NCI-H128 (cell line): ENCODE measurements around the gene MIOX.
A peak's percentile ranks its signal among the peaks of the same experiment; 100 is the strongest.

Experiments
- DNase-seq: peaks from one replicate; lab custom pipeline; 2025; ENCODE audit not compliant: unreplicated experiment; lab: John Stamatoyannopoulos, UW

Gene MIOX

GRCh38 chr22:50489363-50490243 lies 2.9 kb downstream of the MIOX start:
- no peak for DNase-seq

GRCh38 chr22:50490531-50491308 lies 4.1 kb downstream of the MIOX start:
- no peak for DNase-seq

- no peak for DNase-seq
These were observed 10.4 kb downstream of the MIOX start for GRCh38 chr22:50497093-50497492.

- no peak for DNase-seq
These were observed 11.7 kb downstream of the MIOX start for GRCh38 chr22:50498322-50498890.

- no peak for DNase-seq
These were observed 13.8 kb downstream of the MIOX start for GRCh38 chr22:50500452-50500851.

- no peak for DNase-seq
These were observed 15.4 kb downstream of the MIOX start for GRCh38 chr22:50502096-50502495.

- no peak for DNase-seq
These were observed 16.2 kb downstream of the MIOX start for GRCh38 chr22:50502628-50503474.

GRCh38 chr22:50503475-50504145 lies 17.0 kb downstream of the MIOX start:
- no peak for DNase-seq

GRCh38 chr22:50504369-50505211 lies 17.9 kb downstream of the MIOX start:
- no peak for DNase-seq

GRCh38 chr22:50505276-50505775 lies 18.7 kb downstream of the MIOX start:
- DNase-seq = no peak

- no peak for DNase-seq
These were observed 19.3 kb downstream of the MIOX start for GRCh38 chr22:50505776-50506610.

GRCh38 chr22:50506611-50507420 lies 20.2 kb downstream of the MIOX start:
- DNase-seq = peak; percentile 19

- DNase-seq = no peak
These were observed 20.8 kb downstream of the MIOX start, which contains the start of gene LMF2 for GRCh38 chr22:50507421-50507990. Gene LMF2, minus strand, starts transcription at chr22:50507702. Its CDS starts 27 bp downstream, at chr22:50507675.

GRCh38 chr22:50507991-50508884 lies 21.6 kb downstream of the MIOX start, which contains the start of gene NCAPH2:
Gene NCAPH2, plus strand, starts transcription at chr22:50508224. Its CDS starts 114 bp downstream, at chr22:50508338.
- peak; percentile 80 for DNase-seq

- DNase-seq = no peak
These were observed 22.2 kb downstream of the MIOX start for GRCh38 chr22:50508897-50509296.

GRCh38 chr22:50513175-50513574 lies 26.5 kb downstream of the MIOX start:
- no peak for DNase-seq
